ENCODE results near the gene PPM1H.

PPM1H gene

DNA sequence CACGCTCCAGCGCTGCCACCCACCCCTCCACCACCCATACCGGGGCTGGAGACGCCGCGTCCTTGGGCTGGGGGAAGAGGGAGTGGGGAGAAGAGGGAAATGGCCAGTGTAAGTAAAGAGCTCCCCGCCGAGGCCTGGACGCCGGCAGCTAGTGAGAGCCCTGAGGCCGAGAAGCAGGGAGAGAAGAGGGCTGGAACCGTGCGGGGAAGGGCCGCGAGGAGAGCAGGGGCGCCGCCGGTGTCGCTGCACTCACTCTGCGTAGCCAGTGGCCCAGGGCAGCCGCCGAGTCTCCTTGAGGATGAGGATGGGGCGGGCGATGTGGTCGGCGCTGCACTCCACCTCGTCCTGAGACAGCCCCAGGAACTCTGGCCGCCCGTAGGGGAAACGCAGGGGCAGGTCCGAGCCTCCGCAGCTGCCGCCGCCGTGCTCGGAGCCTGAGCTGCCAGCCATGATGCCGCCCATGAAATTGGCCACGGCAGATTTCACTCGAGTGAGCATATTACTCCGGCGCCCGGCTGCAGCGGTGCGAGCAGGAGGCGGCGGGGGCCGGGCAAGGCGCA, 631 bp downstream of the PPM1H start:
- peak overlapping the region; percentile 62 for H3K4me3 ChIP-seq (ENCODE audit: low read depth, low read length, poor library complexity, severe bottlenecking)

DNA sequence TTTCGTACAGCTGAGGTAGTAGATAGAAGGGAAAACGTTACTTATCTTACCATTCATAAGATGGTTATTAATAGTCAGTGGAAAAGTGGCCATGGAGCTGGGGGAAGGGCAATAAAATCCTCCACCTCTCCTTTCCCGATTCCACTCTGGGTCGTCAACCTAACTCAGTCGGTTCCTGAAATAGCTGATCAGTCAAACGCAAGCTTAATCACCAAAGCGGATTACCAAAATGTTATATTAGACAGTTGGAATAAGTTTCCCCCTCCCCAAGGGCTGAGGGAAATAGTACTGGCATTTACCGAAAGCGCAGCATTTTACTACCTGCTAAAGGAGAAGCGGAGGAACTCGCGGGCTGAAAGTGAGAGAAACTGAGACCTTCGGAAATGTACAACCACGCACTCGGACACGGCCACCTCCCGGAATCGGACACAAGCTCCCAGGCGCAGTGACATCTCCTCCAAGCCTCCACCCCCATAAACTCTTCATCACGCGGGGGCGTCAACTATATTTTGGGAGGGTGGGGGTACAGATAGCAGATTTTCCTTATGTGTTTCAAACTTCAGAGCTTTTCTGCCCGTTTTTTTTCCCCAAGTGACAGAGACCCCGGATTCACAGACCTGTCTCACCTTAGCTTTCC, 1.2 kb downstream of the PPM1H start:
- Histone ChIP-seq H3K36me3 (ENCODE audit: insufficient read depth, low read length) (no peaks in the 10 kb centered on the region), H4K20me1 (ENCODE audit: insufficient read depth, low read length) (no peaks in the 10 kb centered on the region), H3K9me2 (ENCODE audit: low read depth, low read length) (no peaks in the 10 kb centered on the region), H3K79me2 (ENCODE audit: insufficient read depth, low read length) (no peaks in the 10 kb centered on the region), H3K4me1 (ENCODE audit: insufficient read depth, low read length, severe bottlenecking) (peaks cover 10% of the 10 kb centered on the region), H3K27ac (ENCODE audit: low read depth, low read length, poor library complexity, severe bottlenecking) (no peak overlapping the region), H3K4me3 (ENCODE audit: low read depth, low read length, poor library complexity, severe bottlenecking) (peak overlapping the region; percentile 62), H3K4me2 (ENCODE audit: low read length) (peak overlapping the region; percentile 73), H3K9me3 (ENCODE audit: low read length) (no peaks in the 10 kb centered on the region), H2AFZ (ENCODE audit: low read length) (no peak overlapping the region), H3K9ac (ENCODE audit: low read length) (no peak overlapping the region; the same call in 1 of the 2 replicates), H3K27me3 (ENCODE audit: insufficient read depth, low read length) (no peaks in the 10 kb centered on the region), H3F3A (ENCODE audit: insufficient read depth, low read length) (no peaks in the 10 kb centered on the region)
- no peak for TF ChIP-seq EZH2 (IDR thresholded peaks at IDR 0.05; ENCODE audit: borderline replicate concordance, low read length)
- TF ChIP-seq, protein P1, sequence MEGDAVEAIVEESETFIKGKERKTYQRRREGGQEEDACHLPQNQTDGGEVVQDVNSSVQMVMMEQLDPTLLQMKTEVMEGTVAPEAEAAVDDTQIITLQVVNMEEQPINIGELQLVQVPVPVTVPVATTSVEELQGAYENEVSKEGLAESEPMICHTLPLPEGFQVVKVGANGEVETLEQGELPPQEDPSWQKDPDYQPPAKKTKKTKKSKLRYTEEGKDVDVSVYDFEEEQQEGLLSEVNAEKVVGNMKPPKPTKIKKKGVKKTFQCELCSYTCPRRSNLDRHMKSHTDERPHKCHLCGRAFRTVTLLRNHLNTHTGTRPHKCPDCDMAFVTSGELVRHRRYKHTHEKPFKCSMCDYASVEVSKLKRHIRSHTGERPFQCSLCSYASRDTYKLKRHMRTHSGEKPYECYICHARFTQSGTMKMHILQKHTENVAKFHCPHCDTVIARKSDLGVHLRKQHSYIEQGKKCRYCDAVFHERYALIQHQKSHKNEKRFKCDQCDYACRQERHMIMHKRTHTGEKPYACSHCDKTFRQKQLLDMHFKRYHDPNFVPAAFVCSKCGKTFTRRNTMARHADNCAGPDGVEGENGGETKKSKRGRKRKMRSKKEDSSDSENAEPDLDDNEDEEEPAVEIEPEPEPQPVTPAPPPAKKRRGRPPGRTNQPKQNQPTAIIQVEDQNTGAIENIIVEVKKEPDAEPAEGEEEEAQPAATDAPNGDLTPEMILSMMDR (IDR thresholded peaks at IDR 0.05; ENCODE audit: low read length), result no peak

More for the DNA sequence above, 631 bp downstream of the PPM1H start:
- Histone ChIP-seq H3K27me3 (ENCODE audit: insufficient read depth, low read length) (no peaks in the 10 kb centered on the region), H3K9me3 (ENCODE audit: low read length) (no peaks in the 10 kb centered on the region), H2AFZ (ENCODE audit: low read length) (no peak overlapping the region), H3K27ac (ENCODE audit: low read depth, low read length, poor library complexity, severe bottlenecking) (no peak overlapping the region), H4K20me1 (ENCODE audit: insufficient read depth, low read length) (no peaks in the 10 kb centered on the region), H3K9ac (ENCODE audit: low read length) (peak overlapping the region; percentile 55; the same call in 1 of the 2 replicates), H3K36me3 (ENCODE audit: insufficient read depth, low read length) (no peaks in the 10 kb centered on the region), H3K4me1 (ENCODE audit: insufficient read depth, low read length, severe bottlenecking) (peaks cover 10% of the 10 kb centered on the region), H3F3A (ENCODE audit: insufficient read depth, low read length) (no peaks in the 10 kb centered on the region), H3K79me2 (ENCODE audit: insufficient read depth, low read length) (no peaks in the 10 kb centered on the region), H3K4me2 (ENCODE audit: low read length) (peak overlapping the region; percentile 73), H3K9me2 (ENCODE audit: low read depth, low read length) (no peaks in the 10 kb centered on the region)
- no peak for TF ChIP-seq EZH2 (IDR thresholded peaks at IDR 0.05; ENCODE audit: borderline replicate concordance, low read length)
- TF ChIP-seq, protein P1 (IDR thresholded peaks at IDR 0.05; ENCODE audit: low read length), result no peak

GRCh38 chr12:62933220-62933601, 1.7 kb downstream of the PPM1H start:
- no peaks in the 10 kb centered on the region for H3K9me2 ChIP-seq (ENCODE audit: low read depth, low read length)
- no peak for TF ChIP-seq EZH2 (IDR thresholded peaks at IDR 0.05; ENCODE audit: borderline replicate concordance, low read length)
- TF ChIP-seq, protein P1 (IDR thresholded peaks at IDR 0.05; ENCODE audit: low read length), result no peak
- no peaks in the 10 kb centered on the region for H4K20me1 ChIP-seq (ENCODE audit: insufficient read depth, low read length)
- H3F3A ChIP-seq (ENCODE audit: insufficient read depth, low read length), result no peaks in the 10 kb centered on the region
- H3K27ac ChIP-seq (ENCODE audit: low read depth, low read length, poor library complexity, severe bottlenecking), result no peak overlapping the region
- no peaks in the 10 kb centered on the region for H3K36me3 ChIP-seq (ENCODE audit: insufficient read depth, low read length)
- no peak overlapping the region for H3K9ac ChIP-seq (ENCODE audit: low read length)
- no peaks in the 10 kb centered on the region for H3K27me3 ChIP-seq (ENCODE audit: insufficient read depth, low read length)
- H3K9me3 ChIP-seq (ENCODE audit: low read length), result no peaks in the 10 kb centered on the region
- no peak overlapping the region for H2AFZ ChIP-seq (ENCODE audit: low read length)
- no peak overlapping the region for H3K4me3 ChIP-seq (ENCODE audit: low read depth, low read length, poor library complexity, severe bottlenecking)
- H3K4me1 ChIP-seq (ENCODE audit: insufficient read depth, low read length, severe bottlenecking), result peaks cover 10% of the 10 kb centered on the region
- no peak overlapping the region for H3K4me2 ChIP-seq (ENCODE audit: low read length)
- no peaks in the 10 kb centered on the region for H3K79me2 ChIP-seq (ENCODE audit: insufficient read depth, low read length)

Measured in OCI-LY1 (cell line).